HG03521 (cell line): ENCODE results near the gene CNTLN.
"Not testable (repeated sequence)": the region's sequence is repeated elsewhere in the genome, so short reads cannot be mapped to it uniquely, and the experiment has no call there.

Experiments used
- ATAC-seq: cut with Tn5 transposase; IDR thresholded peaks from one replicate; pipeline ENCODE4 v1.9.1; 2021; ENCODE audit warnings: mild to moderate bottlenecking, moderate library complexity; ENCODE audit not compliant: unreplicated experiment

Gene CNTLN

DNA sequence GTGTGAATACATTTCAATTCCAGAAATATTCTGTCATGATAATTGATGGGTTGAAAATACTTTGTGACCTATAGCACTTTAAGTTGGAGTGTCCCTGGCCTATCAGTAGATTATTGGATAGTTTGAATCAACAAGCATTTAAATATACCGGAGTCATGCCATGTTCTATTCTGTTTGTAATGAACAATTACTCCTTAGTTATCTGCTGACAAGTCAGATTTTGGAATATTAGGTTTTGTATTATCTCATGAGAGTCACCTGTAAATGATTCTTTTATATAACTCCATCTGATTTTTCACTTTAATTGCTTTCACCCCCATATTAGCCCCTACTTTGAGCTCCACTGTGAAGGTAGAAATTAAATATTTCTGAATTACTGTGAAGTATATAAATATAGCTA is 351.6 kb downstream of the CNTLN start:
- ATAC-seq = no peak

DNA sequence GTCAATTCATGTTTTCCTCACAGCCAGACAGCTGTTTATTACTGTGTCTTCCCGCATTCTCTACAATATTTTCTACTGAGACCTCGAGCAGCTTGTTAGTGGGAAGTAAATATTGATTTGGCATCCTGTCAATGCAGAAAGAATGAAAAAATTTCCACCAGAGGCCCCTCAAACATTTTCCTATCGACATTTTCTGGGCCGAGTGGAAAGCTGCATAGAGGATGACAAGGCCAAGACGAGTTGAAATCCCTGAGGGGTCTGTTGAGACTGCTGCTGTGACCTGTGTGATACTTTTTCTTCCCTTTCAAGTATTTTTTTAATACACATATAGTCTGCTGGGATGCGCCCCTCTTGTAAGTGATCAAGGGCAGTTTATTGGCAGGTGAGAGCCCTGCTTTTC is 352.6 kb downstream of the CNTLN start:
- ATAC-seq = no peak

DNA sequence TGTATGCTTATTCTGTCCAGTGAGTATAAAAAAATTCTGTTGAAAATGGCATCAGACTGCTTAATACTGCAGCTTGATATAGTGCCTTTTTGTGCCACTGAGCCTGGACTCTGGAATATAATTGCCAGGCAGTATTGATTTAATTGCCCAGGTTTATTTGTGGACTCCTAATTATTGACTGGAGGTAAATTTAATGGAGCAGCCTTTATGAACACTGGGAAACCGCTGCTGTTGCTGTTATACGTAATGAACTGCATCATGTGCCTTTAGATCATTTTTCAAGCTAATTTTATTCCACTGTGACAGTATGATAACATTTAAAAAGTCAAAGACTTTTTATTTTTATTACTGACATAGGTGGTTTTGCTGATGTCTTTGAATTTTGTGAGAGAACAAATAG is 353.8 kb downstream of the CNTLN start:
- no peak for ATAC-seq

DNA sequence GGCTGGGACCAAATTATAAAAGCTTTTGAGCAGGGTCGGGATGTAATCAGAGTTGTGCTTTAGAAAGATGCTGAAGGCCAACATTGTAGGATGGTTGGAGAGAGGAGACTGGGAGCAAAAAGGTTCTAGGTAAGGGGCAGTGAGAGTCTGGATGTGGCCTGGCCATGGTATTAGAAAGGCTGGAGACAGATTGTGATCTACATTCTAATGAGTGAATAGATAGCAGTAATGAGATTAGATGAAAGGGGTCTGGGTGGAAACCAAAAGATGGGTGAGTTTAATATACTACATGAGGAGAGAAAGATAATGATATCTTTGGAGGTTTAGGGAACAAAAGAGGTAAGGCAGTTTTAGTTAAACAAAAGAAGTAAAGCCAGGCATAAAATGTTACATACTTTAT is 355.3 kb downstream of the CNTLN start:
- no peak for ATAC-seq

DNA sequence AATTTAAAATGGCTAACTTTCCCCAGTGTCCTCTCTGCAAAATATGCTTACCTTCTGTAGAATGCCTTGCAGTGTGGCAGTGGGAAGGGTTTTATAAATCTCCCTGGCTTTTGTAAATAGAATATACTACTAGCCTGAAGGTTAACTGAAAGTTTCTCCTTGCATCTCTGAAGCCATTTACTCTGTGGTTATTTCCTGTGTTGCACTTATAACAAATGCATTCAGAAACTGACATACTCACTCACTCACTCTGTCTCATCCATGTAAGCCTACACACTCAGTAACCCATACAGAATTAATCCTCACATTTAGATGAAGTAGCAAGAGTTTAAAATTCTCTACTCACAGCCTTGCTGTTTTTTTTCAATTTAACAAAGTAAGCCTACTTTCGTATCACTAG is 356.9 kb downstream of the CNTLN start:
- ATAC-seq = no peak

DNA sequence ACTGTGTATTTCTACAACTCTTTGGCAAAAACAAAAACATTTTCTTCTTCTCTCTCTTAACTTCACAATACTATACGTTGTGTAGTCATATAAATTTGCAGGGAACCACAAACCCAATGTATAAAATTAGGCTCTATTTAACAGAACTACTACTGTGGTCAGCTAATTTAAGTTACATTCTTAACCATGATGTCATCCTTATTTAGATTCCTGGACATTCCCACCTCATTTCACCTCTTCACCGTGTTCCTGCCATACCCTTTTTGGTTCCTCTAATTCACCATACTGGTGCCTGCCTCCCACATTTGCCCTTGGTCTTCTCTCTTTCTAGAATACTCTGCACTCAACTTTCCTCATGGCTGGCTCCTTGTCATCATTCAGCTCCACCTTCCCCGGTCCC is 368.4 kb downstream of the CNTLN start:
- no peak for ATAC-seq

DNA sequence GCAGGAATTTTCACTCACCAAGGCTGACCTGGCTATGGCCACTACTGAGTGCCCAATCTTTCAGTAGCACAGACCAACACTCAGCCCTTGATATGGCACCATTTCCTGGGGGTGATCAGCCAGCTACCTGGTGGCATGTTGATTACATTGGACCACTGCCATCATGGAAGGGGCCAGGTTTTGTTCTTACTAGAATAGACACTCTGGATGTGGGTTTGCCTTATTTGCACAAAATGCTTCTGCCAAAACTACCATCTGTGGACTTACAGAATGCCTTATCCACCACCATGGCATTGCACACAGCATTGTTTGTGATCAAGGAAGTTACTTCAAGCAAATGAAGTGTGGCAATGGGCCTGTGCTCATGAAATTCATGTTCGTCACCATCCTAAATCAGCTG is 374.3 kb downstream of the CNTLN start:
- no peak for ATAC-seq

DNA sequence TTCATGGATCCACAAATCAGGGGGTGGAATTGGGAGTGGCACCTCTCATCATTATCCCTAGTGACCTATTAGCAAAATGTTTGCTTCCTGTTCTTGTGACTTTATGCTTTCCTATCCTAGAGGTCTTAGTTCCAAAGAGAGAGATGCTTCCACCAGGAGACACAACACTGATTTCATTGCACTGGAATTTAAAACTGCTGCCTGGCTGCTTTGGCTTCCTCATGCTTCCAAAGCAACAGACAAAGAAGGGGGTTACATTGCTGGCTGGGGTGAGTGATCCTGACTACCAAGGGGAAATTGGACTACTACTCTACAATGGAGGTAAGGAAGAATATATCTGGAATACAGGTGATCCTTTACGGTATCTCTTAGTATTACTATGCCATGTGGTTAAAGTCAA is 374.9 kb downstream of the CNTLN start:
- ATAC-seq = no peak

DNA sequence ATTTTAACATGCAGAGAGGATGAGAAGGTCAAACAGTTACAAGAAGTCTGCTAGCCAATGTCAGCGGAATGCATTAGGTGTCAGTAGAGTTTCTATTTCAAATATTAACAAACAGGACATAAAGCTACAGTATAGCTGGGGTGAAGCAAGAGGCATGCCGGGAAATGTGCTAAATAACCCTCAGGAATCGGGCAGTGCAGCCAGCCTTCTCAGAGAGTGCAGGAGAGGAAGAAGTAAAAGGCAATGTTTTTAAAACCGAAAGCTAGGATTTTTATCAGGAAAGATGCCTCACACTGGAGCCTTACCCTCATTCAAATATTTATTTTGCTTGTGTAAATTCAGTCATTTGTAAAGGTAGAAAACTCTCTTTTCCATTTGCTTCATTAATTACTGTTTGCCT is 384.9 kb downstream of the CNTLN start:
- ATAC-seq = no peak

DNA sequence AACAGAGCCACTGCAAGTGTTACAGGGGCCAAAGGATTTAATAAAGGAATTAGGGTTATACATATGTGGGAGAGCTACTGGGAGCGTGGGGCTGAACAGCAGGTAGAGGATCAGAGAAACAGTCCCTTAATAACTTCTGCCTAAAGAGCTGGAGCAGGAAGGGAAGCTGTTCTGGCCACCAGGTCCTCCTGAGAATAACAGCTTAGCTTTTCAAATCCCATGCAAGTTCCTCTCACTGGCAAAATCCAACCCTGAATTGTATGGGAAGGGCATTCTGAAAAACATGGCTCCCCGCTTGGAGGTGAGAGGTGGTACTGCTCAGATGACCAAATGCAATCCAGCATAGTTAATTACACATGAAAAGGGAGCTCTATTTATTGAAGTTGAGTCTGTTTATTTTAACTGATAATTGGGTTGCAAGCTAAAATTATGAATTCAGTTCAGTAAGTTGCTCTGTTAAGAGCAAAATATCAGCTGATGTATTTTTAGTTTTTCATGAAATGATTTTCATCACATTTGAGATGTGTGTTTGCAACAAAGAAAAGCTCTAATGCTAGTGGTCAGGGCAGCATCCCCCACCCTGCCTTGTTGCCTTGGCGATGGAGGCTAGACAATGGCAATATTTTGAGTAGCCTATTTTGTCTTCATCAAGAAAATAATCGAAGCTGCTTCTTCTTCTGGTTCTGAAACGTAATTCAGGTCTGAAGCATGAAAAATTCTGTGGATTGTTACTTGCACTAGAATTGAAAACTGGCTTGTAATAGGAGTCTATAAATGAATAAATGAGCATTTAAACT is 385.6 kb downstream of the CNTLN start:
- no peak for ATAC-seq

DNA sequence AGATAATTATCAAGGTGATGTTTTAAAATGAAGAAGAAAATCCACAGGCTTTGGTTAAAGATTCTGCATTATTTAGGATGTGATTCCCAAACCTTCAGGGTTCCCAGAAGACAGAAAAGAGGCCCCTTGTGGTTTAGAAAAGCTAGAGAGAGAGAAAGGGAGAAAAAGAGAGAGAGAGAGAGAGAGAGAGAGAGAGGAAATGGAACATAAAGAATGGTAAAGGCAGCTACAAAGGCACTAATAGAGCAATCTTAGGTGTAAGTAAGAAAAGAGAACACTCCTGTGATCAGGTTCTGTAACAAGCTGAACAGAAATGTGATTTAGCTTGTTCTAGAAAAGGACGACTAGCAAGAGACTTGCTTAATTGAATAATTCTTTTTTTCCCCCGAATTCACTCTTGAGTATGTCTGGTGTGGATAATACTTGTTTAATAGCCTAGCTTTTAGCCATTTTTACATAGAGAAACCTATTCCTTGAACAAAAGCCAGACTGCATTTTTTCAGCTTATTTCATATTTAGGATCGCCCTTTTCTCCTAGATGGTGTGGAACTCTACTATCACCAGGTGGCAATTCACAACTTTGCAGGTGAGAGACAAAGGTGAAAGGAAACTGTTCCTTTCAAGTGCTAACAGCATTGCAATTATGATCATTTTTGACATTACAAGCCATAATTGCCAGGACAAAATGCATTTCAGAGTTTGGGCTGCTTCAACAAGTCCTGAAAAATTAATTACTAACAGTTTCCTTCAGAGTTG is 386.4 kb downstream of the CNTLN start:
- ATAC-seq = no peak

DNA sequence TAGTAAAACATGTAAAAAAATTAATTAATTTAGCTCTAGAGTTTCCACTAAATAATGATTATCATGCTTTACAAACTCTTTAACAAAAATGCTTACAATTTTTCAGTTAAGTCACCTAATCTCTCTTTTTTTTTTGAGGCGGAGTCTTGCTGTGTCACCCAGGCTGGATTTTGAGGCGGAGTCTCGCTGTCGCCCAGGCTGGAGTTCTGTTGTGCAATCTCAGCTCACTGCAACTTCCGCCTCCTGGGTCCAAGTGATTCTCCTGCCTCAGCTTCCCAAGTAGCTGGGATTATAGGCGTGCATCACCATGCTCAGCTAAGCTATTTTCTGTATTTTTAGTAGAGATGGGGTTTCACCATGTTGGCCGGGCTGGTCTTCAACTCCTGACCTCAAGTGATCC is 391.9 kb downstream of the CNTLN start:
- ATAC-seq = not testable (repeated sequence)

DNA sequence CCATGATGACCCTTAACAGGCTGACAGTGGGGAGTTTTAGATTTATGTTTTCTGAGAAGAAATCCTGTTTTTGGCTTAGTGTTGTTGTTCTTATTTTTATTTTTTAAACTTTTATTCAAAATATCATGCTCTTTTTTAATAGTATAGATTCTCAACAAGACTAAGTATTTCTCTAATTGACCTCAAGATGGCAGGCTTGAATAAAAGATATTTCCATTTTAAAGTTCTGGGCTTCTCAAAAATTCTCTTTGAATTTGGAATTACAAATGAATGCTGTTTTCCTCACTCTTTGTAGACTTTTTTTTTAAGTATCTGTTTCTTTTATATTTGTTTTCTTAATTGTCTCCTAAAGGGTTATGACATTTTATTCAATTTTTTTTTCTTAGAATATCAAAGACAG is 394.0 kb downstream of the CNTLN start:
- ATAC-seq = no peak

DNA sequence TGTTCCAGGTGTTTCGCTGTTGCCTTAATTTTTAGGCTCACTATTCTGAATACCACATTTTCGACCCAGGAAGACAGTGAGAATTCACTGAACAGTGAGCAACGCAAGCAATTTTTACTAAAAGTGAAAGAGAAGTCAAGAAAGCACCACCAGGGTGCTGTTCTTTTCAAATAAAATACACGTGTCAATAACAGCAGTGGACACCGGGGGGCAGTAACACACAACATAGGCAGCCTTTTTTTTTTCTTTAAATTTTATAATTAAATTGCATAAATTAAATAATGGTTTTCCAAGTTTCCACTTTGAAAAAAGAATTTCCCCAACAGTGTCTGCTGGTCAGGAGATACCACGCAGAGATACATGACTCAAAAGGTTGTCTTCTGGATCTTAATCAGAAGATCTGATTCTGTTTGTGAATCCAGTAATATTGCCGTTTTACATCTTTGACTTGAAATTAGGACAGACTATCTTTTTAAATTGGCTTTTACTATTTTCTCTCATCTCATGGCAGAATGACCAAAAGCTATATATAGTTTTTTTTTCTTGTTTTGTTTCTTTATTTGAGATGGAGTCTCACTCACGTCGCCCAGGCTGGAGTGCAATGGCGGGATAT is 396.9 kb downstream of the CNTLN start:
- ATAC-seq = peak; percentile 87

DNA sequence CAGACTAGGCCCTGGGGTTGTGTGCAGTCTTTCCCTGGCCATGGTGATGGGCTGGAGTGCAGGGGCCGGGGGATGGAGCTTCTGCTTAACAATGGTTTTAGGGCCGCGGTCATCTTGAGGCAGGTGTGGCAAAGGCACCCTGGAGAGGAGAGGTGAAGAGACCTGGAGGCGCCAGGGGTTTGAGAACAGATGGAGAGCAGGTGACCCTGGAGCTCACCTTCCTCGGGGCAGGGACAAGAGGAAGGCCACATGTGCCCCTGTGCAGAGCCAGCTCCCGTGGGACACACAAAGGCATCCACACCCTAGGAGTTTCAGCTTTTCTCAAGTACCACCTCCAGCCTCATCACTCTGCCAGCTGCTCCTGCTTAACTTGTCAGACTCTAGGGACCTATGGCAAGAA is 397.6 kb downstream of the CNTLN start:
- ATAC-seq = no peak

DNA sequence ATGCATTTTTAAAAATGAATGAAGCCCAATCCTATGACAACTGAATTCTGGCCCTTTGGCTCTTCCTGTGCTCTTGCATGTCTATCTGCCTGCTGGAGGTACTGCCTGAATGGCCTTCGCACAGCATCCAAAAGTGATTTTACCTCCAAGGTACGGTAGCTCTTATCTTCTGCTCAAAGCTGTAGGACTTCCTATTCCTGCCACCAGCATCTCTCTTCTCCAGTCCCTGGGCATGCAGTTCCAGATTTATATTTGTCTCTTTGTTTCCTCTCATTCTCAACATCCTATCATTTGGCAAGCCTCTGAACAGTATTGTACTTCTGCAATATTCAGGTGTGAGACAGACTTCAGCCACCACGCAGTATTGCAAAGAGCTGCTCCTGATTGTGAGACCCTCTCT is 400.3 kb downstream of the CNTLN start:
- ATAC-seq = no peak

DNA sequence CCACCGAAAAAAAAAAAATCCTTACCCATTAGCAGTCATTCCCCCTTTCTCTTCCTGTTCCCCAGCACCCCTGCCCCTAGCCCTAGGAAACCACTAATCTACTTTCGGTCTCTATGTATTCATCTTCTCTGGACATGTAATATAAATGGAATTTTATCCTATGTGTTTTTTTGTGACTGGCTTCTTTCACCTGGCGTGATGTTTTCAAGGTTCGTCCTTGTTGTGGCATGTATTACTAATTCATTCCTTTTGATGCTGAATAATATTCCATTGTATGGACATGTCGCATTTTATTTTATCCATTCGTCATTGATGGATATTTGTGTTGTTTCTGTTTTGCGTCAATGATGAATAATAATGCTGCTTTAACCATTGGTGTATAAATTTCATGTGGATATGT is 401.2 kb downstream of the CNTLN start:
- no peak for ATAC-seq

DNA sequence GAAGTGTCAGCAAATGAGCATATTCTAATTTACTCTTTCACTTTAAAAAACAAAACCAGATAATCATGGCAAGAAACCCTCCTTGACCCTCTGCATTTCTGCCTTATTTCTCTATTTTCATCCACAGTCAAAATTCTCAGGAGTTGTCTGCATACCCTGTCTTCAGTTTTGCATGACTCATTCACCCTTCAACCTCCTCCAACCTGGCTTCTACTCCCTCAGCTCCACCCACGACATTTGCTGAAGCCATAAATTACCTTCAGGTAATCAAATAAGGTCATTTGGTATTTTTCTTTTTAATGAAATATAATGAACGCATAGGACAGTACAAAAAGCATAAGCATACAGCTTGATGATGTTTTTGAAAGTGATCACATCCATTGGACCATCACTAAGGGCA is 416.2 kb downstream of the CNTLN start:
- ATAC-seq = no peak
